WTC11 (cell line): ENCODE data around the gene DCAF8L2.

ENCODE experiments used
- ATF6 ChIP-seq: sonication (generic); formaldehyde crosslinking; IDR thresholded peaks from 2 replicates; pipeline ENCODE4 v1.8.1; 2023; ENCODE audit warnings: mild to moderate bottlenecking, missing genetic modification reagents
- CTCF ChIP-seq: fragments of 200-600 bp; IDR thresholded peaks from 2 replicates; pipeline ENCODE4 v1.8.0; 2022; ENCODE audit warnings: antibody characterized with exemption
- FOXK1 ChIP-seq: sonication (generic); formaldehyde crosslinking; IDR thresholded peaks from 2 replicates; pipeline ENCODE4 v1.8.0; 2022; ENCODE audit warnings: mild to moderate bottlenecking, moderate library complexity, missing genetic modification reagents
- IRF2 ChIP-seq: sonication (generic); formaldehyde crosslinking; IDR thresholded peaks from 2 replicates; pipeline ENCODE4 v1.8.0; 2022; ENCODE audit warnings: low read depth, missing genetic modification reagents, borderline replicate concordance
- NR1H2 ChIP-seq: sonication (generic); formaldehyde crosslinking; IDR thresholded peaks from 2 replicates; pipeline ENCODE4 v1.9.0; 2021; ENCODE audit warnings: mild to moderate bottlenecking, moderate library complexity, missing genetic modification reagents
- NR2C2 ChIP-seq: sonication (generic); formaldehyde crosslinking; IDR thresholded peaks from 2 replicates; pipeline ENCODE4 v1.8.0; 2022; ENCODE audit warnings: mild to moderate bottlenecking, missing genetic modification reagents
- TCF7 ChIP-seq: sonication (generic); formaldehyde crosslinking; IDR thresholded peaks from 2 replicates; pipeline ENCODE4 v1.8.0; 2022; ENCODE audit warnings: mild to moderate bottlenecking, low read depth, missing genetic modification reagents, moderate library complexity
- ZBTB21 ChIP-seq: sonication (generic); formaldehyde crosslinking; IDR thresholded peaks from 2 replicates; pipeline ENCODE4 v1.8.1; 2023; ENCODE audit warnings: mild to moderate bottlenecking, missing genetic modification reagents, borderline replicate concordance
- ZNF423 ChIP-seq: fragments of 250-450 bp; sonication (Bioruptor Pico); IDR thresholded peaks from 2 replicates; pipeline ENCODE4 v2.1.2; 2022; ENCODE audit warnings: mild to moderate bottlenecking, moderate library complexity
- TF ChIP-seq, protein P1 (sequence below): sonication (generic); formaldehyde crosslinking; IDR thresholded peaks from 2 replicates; pipeline ENCODE4 v1.8.0; 2023; ENCODE audit warnings: missing genetic modification reagents
- TF ChIP-seq, protein P2 (sequence below): sonication (generic); formaldehyde crosslinking; conservative IDR thresholded peaks from 2 replicates; pipeline ENCODE4 v1.8.1; 2022; ENCODE audit warnings: mild to moderate bottlenecking, missing genetic modification reagents
- TF ChIP-seq, protein P3 (sequence below): sonication (generic); formaldehyde crosslinking; IDR thresholded peaks from 2 replicates; pipeline ENCODE4 v1.8.1; 2023; ENCODE audit warnings: mild to moderate bottlenecking, missing genetic modification reagents

- TF ChIP-seq CTCF: no peak
- TF ChIP-seq ZBTB21 (CRISPR knock-in tag): no peak
- TF ChIP-seq, protein P1, sequence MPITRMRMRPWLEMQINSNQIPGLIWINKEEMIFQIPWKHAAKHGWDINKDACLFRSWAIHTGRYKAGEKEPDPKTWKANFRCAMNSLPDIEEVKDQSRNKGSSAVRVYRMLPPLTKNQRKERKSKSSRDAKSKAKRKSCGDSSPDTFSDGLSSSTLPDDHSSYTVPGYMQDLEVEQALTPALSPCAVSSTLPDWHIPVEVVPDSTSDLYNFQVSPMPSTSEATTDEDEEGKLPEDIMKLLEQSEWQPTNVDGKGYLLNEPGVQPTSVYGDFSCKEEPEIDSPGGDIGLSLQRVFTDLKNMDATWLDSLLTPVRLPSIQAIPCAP: no peak
- no peak for TF ChIP-seq FOXK1 (CRISPR knock-in tag)
- no peak for TF ChIP-seq NR2C2 (CRISPR knock-in tag)
- TF ChIP-seq, protein P2, sequence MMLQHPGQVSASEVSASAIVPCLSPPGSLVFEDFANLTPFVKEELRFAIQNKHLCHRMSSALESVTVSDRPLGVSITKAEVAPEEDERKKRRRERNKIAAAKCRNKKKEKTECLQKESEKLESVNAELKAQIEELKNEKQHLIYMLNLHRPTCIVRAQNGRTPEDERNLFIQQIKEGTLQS (CRISPR knock-in tag): no peak
- TF ChIP-seq NR1H2 (CRISPR knock-in tag): no peak
- TF ChIP-seq ZNF423: no peak
- no peak for TF ChIP-seq IRF2 (CRISPR knock-in tag)
- no peak for TF ChIP-seq TCF7 (CRISPR knock-in tag)
- TF ChIP-seq, protein P3, sequence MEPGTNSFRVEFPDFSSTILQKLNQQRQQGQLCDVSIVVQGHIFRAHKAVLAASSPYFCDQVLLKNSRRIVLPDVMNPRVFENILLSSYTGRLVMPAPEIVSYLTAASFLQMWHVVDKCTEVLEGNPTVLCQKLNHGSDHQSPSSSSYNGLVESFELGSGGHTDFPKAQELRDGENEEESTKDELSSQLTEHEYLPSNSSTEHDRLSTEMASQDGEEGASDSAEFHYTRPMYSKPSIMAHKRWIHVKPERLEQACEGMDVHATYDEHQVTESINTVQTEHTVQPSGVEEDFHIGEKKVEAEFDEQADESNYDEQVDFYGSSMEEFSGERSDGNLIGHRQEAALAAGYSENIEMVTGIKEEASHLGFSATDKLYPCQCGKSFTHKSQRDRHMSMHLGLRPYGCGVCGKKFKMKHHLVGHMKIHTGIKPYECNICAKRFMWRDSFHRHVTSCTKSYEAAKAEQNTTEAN (CRISPR knock-in tag): no peak
- no peak for TF ChIP-seq ATF6
These were observed 40.5 kb upstream of the DCAF8L2 start for GRCh38 chrX:27549688-27550087.
